Measurements from ENCODE around the gene KRTDAP.

DNA sequence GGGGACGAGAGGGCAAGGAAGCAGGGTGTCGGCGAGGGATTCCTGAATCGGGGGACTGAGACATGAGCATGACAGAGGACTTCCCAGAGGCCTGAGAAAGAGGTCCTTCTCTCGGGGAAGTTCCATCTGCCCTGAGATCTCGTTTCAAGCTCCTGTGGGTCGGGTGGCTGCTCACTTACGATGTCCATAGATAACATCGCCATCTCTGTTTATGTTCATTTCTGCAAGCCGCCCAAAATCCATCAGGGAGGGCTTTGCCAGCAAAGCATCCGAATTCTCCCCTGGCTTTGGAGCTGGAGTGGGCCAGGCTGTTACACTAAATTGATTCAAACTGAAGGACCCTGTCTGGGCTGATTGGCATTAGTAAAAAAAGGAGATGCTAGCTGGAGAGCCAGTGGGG is 17.3 kb upstream of the KRTDAP start:
- TF ChIP-seq CTCF (IDR thresholded peaks at IDR 0.05), result no peak
- TF ChIP-seq POLR2AphosphoS5 (IDR thresholded peaks at IDR 0.05), result no peak

All from breast epithelium (tissue), 3 donors.